Brain microvascular endothelial cell (primary cell): ENCODE measurements around the gene PADI6.

Experiments
- DNase-seq: peaks from one replicate; pipeline ENCODE4 v3.0.0-alpha.2; 2020
- H3K27ac ChIP-seq: fragments of 250-450 bp; sonication (Bioruptor Pico); 2 replicates; pipeline ENCODE4 v1.5.1; 2020; ENCODE audit warnings: mild to moderate bottlenecking, moderate library complexity
- H3K27me3 ChIP-seq: fragments of 250-450 bp; sonication (Bioruptor Pico); replicated peaks from 2 replicates; pipeline ENCODE4 v1.5.1; 2020; ENCODE audit warnings: mild to moderate bottlenecking
- H3K36me3 ChIP-seq: fragments of 250-450 bp; sonication (Bioruptor Pico); replicated peaks from 2 replicates; pipeline ENCODE4 v1.5.1; 2020; ENCODE audit warnings: mild to moderate bottlenecking
- H3K4me3 ChIP-seq: 2 replicates; pipeline ENCODE4 v1.5.1; 2011; ENCODE audit warnings: low read depth, mild to moderate bottlenecking, control low read depth, low read length, moderate library complexity
- in situ Hi-C: cut with HindIII; loops from 2 replicates; pipeline ENCODE4 v1.10.0; 2017; ENCODE audit warnings: low sequenced_read_pairs, low pct_ligation_motif_present
- TF ChIP-seq, protein P1 (sequence below): IDR thresholded peaks from 2 replicates; pipeline ENCODE4 v1.5.1; 2011; ENCODE audit warnings: low read depth, mild to moderate bottlenecking, moderate library complexity, low read length, control low read depth, inconsistent platforms; ENCODE audit errors: missing control alignments

The PADI6 gene

DNA sequence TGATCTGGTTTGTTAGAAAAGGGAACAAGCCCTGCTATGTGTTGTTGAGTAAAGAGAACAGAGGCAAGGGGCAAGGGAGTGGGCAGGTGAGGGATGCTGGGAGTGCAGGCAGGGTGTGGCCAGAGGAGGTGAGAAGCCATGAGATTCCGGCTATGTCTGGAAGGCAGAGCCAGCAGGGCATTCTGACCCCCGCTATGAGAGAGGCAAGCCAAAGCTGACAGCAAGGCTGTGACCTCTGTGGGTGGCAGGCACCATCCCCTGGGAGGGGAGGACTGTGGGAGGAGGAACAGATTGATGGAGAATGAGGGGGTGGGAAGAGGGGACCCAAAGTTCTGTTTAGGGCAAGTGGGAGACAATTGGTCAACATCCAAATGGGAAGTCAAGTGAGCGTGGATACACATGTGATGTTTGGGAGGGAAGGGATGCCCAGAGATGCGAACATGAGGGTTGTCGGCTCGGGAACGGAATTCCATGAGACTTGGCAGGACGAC is 19.5 kb upstream of the PADI6 start:
- TF ChIP-seq, protein P1, sequence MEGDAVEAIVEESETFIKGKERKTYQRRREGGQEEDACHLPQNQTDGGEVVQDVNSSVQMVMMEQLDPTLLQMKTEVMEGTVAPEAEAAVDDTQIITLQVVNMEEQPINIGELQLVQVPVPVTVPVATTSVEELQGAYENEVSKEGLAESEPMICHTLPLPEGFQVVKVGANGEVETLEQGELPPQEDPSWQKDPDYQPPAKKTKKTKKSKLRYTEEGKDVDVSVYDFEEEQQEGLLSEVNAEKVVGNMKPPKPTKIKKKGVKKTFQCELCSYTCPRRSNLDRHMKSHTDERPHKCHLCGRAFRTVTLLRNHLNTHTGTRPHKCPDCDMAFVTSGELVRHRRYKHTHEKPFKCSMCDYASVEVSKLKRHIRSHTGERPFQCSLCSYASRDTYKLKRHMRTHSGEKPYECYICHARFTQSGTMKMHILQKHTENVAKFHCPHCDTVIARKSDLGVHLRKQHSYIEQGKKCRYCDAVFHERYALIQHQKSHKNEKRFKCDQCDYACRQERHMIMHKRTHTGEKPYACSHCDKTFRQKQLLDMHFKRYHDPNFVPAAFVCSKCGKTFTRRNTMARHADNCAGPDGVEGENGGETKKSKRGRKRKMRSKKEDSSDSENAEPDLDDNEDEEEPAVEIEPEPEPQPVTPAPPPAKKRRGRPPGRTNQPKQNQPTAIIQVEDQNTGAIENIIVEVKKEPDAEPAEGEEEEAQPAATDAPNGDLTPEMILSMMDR, result no peak
- in situ Hi-C loops, result no loop called here
- no peak overlapping the region for H3K4me3 ChIP-seq
- no peak overlapping the region for H3K27ac ChIP-seq
- H3K27me3 ChIP-seq, result no peaks in the 10 kb centered on the region
- H3K36me3 ChIP-seq, result no peaks in the 10 kb centered on the region
- DNase-seq, result no peak

DNA sequence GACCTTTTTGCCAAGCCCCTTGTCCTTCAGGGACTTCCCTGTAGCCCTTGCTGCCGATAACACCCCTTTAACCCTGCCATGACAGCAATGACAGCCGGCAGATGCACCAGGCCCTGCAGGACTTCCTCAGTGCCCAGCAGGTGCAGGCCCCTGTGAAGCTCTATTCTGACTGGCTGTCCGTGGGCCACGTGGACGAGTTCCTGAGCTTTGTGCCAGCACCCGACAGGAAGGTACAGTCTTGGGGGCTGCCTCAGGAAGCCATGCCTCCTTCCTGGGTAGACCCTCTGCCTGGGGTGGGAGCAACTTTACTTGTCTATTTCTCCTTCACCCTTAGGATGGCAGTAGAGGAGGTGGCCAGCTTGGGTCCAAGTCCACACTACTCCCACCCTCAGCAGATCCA is 16.1 kb upstream of the PADI6 start:
- H3K4me3 ChIP-seq, result no peak overlapping the region
- DNase-seq, result no peak

DNA sequence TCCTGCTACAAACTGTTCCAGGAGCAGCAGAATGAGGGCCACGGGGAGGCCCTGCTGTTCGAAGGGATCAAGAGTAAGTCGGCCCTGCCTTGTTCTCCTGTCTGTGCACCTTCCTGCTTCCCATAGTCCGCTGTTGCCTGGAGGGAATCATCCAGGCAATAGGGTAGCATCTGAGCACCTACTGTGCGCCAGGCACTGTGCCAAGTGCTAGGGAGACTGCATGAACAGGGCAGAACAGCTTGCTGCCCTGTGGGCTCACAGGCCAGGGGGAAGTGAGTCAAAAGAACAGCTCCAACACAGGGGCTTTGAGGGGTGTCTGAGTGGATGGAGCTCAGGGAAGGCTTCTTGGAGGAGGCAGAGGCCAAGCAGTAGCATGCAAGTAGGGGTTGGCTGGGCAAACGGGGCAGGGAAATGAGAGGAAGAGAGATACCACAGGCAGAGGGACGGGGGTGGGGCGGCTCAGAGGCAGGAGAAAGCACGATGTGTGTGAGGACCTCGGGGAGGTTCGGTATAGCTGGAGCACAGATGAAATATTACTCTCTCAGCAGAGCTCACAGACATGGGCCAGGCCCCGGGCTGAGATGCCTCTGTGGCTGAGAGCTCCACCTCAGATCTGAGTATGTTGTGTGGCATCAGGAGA is 15.5 kb upstream of the PADI6 start:
- Histone ChIP-seq H3K4me3 (no peak overlapping the region), H3K36me3 (no peaks in the 10 kb centered on the region), H3K27ac (no peak overlapping the region), H3K27me3 (no peaks in the 10 kb centered on the region)
- TF ChIP-seq, protein P1, result no peak
- DNase-seq, result no peak
- in situ Hi-C loops, result no loop called here

More for the DNA sequence above, 16.1 kb upstream of the PADI6 start:
- in situ Hi-C loops, result no loop called here
- Histone ChIP-seq H3K36me3 (no peaks in the 10 kb centered on the region), H3K27ac (no peak overlapping the region), H3K27me3 (no peaks in the 10 kb centered on the region)
- TF ChIP-seq, protein P1, result no peak

DNA sequence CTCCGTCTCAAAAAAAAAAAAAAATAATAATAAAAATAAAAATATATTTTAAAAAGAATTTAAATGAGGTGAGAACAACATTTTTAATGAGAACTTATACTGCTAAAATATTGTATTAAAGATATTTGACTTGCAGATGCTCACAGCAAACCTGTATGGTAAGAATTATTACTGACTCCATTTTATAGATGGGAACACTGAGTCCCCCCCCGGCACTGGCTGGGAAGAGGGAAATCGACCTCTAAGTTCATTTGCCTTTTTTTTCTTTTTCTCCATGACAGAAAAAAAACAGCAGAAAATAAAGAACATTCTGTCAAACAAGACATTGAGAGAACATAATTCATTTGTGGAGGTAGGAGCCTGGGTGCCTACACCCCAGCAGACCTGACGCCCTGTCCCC is 13.4 kb upstream of the PADI6 start:
- H3K27me3 ChIP-seq, result no peaks in the 10 kb centered on the region
- H3K4me3 ChIP-seq, result no peak overlapping the region
- in situ Hi-C loops, result no loop called here
- no peak overlapping the region for H3K27ac ChIP-seq
- TF ChIP-seq, protein P1, result no peak
- H3K36me3 ChIP-seq, result no peaks in the 10 kb centered on the region
- DNase-seq, result no peak

DNA sequence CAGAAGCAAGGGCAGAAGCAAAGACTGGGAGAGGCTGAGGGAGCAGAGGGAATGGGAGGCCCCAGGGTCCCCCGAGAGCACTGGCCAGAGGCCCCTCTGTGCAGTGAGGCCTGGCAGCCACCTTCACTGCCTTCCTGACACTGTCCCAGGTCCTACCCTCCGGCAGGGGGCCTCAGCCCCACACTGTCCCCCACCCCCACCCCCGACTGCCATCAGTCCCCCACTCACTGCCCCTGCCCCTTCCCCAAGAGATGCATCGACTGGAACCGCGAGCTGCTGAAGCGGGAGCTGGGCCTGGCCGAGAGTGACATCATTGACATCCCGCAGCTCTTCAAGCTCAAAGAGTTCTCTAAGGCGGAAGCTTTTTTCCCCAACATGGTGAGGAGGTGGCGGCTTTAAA is 13.0 kb upstream of the PADI6 start:
- TF ChIP-seq, protein P1, result no peak
- H3K27ac ChIP-seq, result no peak overlapping the region

DNA sequence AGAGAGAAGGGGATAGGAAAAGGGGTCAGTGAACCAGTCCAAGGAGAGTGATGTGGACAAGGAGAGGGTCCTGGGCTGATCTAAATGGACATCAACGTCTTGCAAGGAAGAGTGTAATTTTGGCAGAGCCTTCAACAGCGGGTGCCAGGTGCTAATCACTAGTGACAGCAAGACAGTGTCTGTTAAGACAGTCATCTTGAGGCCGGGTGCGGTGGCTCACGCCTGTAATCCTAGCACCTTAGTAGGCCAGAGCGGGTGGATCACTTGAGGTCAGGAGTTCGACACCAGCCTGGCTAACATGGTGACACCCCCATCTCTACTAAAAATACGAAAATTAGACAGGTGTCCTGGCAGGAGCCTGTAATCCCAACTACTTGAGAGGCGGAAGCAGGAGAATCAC is 12.2 kb upstream of the PADI6 start:
- in situ Hi-C loops, result no loop called here
- TF ChIP-seq, protein P1, result no peak
- no peak overlapping the region for H3K27ac ChIP-seq

More for the DNA sequence above, 13.0 kb upstream of the PADI6 start:
- no peaks in the 10 kb centered on the region for H3K36me3 ChIP-seq
- no peaks in the 10 kb centered on the region for H3K27me3 ChIP-seq
- in situ Hi-C loops, result no loop called here
- no peak overlapping the region for H3K4me3 ChIP-seq
- no peak for DNase-seq

More for the DNA sequence above, 12.2 kb upstream of the PADI6 start:
- Histone ChIP-seq H3K4me3 (no peak overlapping the region), H3K27me3 (no peaks in the 10 kb centered on the region), H3K36me3 (no peaks in the 10 kb centered on the region)
- no peak for DNase-seq
